Upper lobe of left lung (tissue), 4 donors: Measurements from ENCODE around the gene SPATA6.

Source experiments
- POLR2A ChIP-seq, 4 donors: fragments of 450-650 bp; IDR thresholded peaks; one replicate each; pipeline ENCODE4 v1.5.1; 2016 to 2017; ENCODE audit warnings: antibody characterized with exemption in 4 of 4, mild to moderate bottlenecking in 2 of 4
- TF ChIP-seq, protein P1 (sequence below), 6 experiments: fragments of 450-650 bp in 4 of 6; fragments of 200-600 bp in 2 of 6; sonication (generic) in 2 of 6; IDR thresholded peaks; one replicate each; pipeline ENCODE4 v1.5.1; 2016 to 2019; ENCODE audit warnings: antibody characterized with exemption in 6 of 6

DNA sequence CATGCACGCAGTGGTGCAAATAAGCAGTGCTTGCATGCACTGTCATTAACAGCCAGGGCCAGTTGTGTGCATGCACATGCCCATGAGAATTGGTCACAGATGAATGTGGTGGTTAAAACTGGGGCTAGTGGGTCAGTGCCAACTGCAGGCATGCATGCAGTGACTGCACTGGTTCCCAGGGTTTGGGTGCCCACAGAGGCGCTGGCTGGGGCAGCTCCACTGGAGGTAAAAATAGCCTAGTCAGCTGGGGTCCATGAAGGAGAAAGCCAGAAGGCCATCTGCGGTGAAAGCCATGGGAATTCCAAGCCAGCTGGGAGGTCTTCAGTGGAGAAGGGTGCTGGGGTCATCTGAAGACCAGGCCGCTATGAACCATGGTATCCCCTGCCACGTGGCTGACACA, 179.3 kb downstream of the SPATA6 start:
- TF ChIP-seq, protein P1, sequence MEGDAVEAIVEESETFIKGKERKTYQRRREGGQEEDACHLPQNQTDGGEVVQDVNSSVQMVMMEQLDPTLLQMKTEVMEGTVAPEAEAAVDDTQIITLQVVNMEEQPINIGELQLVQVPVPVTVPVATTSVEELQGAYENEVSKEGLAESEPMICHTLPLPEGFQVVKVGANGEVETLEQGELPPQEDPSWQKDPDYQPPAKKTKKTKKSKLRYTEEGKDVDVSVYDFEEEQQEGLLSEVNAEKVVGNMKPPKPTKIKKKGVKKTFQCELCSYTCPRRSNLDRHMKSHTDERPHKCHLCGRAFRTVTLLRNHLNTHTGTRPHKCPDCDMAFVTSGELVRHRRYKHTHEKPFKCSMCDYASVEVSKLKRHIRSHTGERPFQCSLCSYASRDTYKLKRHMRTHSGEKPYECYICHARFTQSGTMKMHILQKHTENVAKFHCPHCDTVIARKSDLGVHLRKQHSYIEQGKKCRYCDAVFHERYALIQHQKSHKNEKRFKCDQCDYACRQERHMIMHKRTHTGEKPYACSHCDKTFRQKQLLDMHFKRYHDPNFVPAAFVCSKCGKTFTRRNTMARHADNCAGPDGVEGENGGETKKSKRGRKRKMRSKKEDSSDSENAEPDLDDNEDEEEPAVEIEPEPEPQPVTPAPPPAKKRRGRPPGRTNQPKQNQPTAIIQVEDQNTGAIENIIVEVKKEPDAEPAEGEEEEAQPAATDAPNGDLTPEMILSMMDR (IDR thresholded peaks at IDR 0.05): no peak
- no peak for TF ChIP-seq POLR2A (IDR thresholded peaks at IDR 0.05)
